Kasumi-1 (cell line): ENCODE measurements around the gene GRXCR2.

Experiments
- DNase-seq, 2 experiments: peaks; one replicate each; lab custom pipeline; 2025; lab: John Stamatoyannopoulos, UW

The GRXCR2 gene

GRCh38 chr5:145835848-145836239 lies 37.0 kb downstream of the GRXCR2 start:
- DNase-seq, result no peak

DNA sequence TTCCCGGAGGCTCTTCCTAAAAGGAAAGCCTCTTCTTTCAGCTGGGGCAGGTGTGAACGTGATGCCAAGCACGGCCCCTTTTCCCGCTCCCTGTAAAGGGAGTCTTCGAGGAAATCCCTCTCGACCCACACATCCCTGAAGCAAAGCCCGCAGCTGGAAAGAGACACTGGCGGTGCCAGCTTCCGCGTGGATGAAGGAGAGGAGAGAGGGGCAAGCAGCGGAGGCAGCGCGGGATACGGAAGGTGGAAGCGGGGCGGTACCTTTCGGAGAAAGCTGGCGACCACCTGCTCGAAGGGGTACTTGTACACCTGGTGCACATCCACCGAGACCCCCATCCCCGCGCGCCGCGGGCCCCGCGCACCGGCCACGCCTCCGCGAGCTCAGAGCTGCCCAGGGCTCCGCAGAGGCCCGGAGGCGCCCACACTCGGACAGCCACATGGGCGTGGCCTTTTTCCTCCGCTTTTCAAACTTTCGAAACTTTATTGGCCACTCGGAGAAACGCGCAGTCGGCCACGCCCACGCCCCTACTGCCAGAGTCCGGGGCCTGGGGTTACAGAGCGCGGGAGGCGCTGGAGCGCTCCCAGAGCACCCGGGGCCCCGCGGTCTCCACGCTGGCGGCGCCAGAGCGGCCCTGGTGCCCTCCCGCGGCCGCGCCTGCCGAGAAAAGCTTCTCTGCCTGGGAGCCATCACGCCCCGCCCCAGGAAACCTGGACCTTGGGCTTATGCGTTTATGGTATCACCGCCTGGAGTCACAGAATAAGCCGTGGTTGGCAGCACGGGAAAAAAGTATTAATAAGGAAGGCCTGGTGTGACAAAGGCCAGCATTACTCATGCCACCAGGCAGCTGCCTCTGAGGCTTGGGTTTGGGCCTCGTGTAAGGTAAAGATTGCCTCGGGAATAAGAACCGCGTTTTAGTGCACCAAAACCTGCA lies 37.6 kb downstream of the GRXCR2 start, which contains the start of gene PRELID2:
Gene PRELID2, minus strand, starts transcription at position 426 of the 931 bp plus-strand sequence. Its CDS starts 91 bp downstream, at position 335.
- peak; percentile 94 for DNase-seq

DNA sequence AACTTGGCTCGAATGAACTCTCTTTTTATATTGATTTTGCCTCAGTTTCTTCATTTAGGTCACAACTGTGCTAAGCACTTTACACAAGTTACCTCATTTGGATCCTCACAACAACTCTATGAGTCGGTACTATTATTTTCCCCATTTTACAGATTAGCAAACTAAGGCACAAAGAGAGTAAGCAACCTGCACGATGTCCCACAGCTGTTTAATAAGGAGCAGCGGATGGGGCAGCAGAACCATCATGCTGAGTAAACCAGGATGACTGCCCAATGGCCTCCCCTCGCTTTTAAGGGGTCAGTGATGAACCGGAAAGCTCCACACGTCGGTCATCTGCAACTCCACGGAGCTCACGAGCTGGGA lies 38.3 kb downstream of the GRXCR2 start:
- DNase-seq, result no peak

- DNase-seq, result no peak
Measured at GRCh38 chr5:145833631-145834200, 39.1 kb downstream of the GRXCR2 start.

GRCh38 chr5:145830594-145830993 lies 42.2 kb downstream of the GRXCR2 start:
- no peak for DNase-seq

DNA sequence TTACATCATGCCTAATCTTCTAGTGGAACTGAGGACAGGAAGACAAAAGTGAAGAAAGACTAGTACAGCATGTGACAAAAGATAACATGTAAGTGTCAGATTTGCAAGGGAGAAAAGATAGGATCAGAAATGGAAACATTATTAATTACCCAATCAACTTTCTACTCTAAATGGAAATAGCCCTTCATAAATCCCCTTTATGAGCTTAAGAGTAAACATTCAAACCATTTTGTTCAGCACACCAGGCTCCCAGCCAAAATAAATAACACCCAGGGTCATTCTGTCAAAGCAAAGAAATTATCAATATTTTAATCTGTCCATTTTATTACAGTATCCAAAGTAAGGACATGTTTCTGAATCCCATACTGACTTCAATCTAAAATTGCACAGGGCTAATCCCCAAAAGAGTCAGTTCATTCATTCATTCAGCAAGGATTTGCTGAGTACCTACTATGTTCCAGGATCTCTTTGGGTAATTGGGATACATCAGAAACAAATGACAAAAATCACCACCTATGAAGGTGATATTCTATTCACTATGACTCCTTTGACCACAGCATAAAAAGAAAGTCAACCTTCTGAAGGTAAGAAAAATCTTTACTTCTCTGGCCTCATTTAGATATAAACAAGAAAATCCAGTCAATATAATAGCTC lies 43.0 kb downstream of the GRXCR2 start:
- DNase-seq, result no peak

DNA sequence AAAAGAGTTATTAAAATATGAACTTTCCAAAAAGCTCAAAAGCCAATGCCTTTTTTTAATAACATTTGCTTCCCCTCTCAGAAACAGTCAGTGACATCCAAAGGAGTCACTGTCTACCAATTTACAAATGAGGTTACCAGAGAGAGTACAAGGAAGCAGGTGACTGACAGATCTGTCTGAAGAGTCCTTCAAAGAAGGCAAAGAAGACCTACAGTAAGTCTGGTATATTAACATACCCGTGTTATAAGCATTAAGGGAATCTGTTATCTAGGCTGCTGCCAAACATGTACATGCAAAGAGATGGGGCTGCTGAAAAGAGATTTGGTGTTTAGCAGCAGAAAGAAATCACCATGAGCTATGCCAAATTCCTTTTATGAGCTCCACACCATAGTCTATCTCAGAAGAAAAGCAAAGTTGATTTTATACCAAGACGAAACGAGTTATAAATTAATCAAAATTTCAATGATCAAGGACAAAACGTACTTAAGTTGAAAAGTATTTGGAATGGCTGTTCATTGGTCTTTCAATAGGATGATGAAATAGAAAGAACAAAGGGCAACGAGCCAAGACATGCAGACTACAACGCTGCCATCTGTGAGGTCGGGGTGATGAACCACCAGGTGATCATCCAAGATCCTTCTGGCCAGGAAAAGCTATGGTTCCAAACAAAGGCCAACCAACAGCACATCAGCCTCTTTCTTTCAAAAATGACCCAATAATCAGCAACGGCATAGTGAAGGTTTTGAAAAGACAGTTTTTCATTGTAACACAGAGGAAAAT lies 45.7 kb downstream of the GRXCR2 start:
- DNase-seq, result no peak

DNA sequence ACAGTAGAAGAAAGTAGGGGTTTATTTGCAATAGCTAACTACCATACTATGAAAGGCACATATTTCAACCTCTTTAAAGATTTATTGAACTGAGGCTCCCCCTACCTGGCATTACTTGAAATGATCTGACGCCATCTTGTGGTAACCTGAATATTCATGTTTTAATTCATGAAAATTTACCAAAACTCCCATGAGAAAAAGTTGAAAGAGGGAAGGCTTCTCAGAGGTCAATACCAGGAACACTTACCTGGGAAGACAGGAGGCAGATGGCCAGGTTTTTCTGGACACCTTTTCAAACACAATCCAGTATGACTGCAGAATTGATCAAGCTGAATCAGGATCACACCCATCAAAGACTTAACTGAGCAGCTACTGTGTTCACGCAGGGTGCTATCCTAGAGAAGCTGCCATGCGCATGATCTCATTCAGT lies 47.0 kb downstream of the GRXCR2 start:
- DNase-seq, result peak; percentile 63 to 80

DNA sequence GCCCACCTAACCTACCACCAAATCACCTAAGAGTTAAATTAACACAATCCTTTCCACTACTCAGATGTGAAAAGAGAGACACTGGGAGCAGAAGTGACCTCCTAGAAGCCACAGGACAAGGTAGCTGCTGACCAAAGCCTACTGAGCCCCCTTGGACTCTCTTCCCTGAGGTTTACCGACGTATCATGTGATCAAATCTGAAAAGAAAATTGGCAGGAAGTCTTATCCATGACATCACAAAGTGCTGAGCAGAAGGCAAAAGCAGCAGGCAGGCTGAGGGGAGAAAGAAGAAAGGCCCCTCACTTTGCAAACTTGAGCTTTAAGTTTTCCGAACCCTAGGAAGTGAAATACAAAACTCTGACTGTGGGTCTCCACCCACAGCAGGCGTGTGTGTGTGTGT lies 48.8 kb downstream of the GRXCR2 start:
- DNase-seq, result no peak

DNA sequence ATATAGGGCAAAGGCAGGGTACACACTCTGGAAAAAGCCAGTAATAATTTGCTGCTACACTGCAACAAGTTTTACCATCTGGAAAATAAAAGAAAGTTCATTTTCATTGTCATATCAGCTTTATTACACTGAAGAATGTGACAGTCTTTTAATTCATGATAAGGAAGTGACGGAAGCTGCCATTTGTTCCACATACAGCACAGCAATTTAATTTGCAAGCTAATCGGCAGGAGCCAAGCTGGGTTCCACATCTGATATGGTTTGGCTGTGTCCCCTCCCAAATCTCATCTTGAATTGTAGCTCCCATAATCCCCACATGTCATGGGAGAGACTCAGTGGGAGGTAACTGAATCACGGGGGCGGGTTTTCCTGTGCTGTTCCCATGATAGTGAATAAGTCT lies 54.2 kb downstream of the GRXCR2 start:
- no peak for DNase-seq

GRCh38 chr5:145812877-145813276 lies 59.9 kb downstream of the GRXCR2 start:
- DNase-seq, result no peak

DNA sequence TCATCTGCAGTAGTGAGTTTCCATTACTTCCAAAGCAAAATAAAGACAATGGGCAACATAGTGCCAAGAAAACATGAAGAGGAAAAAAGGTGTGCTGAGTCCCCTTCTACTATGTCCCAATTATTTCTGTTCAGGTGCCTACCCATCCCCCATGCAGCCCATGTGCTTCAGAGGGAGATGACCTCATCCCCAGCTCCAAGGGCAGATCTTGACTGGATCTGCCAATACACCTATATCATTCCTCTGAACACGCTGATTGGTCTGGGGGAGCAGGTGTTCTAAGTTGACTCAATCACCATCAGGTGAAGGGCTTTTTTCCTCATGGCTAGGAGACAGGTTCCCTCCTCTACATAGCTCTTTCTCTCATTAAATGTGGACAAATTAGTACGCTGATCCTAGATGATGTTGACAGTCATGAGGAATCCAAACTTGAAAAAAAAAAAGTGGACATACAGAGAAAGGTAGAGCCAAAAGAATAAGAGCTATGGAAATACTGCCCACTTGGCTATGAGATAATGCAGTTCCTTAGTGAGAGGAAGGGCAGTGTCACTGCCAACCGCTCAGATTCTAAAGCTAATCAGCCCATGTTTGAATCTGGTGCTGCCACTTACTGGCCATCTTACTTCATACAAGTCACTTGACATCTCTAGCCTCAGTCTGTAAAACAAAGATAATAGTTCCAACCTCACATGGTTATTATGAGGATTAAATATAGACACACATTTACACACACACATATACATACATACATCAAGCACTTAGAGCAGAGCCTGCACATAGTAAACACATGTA lies 60.8 kb downstream of the GRXCR2 start:
- peak in 1 of 2 experiments; percentile 8 for DNase-seq
